G401 (cell line): Measurements from ENCODE around the gene MARCHF2. TPM values are rescaled to one million over a fixed set of nuclear protein-coding genes. Genes with fewer than 3 reads are reported as not detected.

ENCODE experiments used
- DNase-seq: peaks from one replicate; pipeline ENCODE4 v3.0.0-alpha.2; 2015; ENCODE audit warnings: low spot score
- in situ Hi-C: cut with HindIII; loops from 2 replicates; pipeline ENCODE4 v1.10.0; 2016; ENCODE audit warnings: low sequenced_read_pairs, mixed read lengths
- total RNA-seq: library from RNA; depleted of rRNA; stranded (reverse); fragments of >200 nt; shearing (Covaris generic); gene quantifications from 2 replicates; pipeline ENCODE4 v1.2.3, GENCODE V29; 2014

Gene MARCHF2
- total RNA-seq, 1 experiment from 2014 or later = 45.4 TPM

- DNase-seq = no peak
- in situ Hi-C loops = no loop called here
Observed at GRCh38 chr19:8463365-8463764, 50.3 kb downstream of the MARCHF2 start.

- in situ Hi-C loops = no loop called here
- no peak for DNase-seq
Observed at GRCh38 chr19:8466018-8466417, 52.9 kb downstream of the MARCHF2 start.

GRCh38 chr19:8468124-8468523 is 55.0 kb downstream of the MARCHF2 start:
- DNase-seq = no peak
- in situ Hi-C loops = no loop called here

GRCh38 chr19:8468761-8469373 is 55.8 kb downstream of the MARCHF2 start:
- in situ Hi-C loops = no loop called here
- peak; percentile 38 for DNase-seq

- DNase-seq = no peak
- in situ Hi-C loops = no loop called here
Observed at GRCh38 chr19:8469613-8470368, 56.7 kb downstream of the MARCHF2 start.

- no peak for DNase-seq
- in situ Hi-C loops = no loop called here
Observed at GRCh38 chr19:8473648-8474476, 60.8 kb downstream of the MARCHF2 start.

GRCh38 chr19:8475005-8475404 is 61.9 kb downstream of the MARCHF2 start:
- in situ Hi-C loops = no loop called here
- no peak for DNase-seq

- DNase-seq = peak; percentile 66
- in situ Hi-C loops = no loop called here
Observed at GRCh38 chr19:8476524-8476923, 63.4 kb downstream of the MARCHF2 start.

- DNase-seq = no peak
- in situ Hi-C loops = no loop called here
Observed at GRCh38 chr19:8477889-8478288, 64.8 kb downstream of the MARCHF2 start.

GRCh38 chr19:8478598-8478997 is 65.5 kb downstream of the MARCHF2 start:
- in situ Hi-C loops = no loop called here
- no peak for DNase-seq

- no peak for DNase-seq
- in situ Hi-C loops = no loop called here
Observed at GRCh38 chr19:8481201-8481600, 68.1 kb downstream of the MARCHF2 start.

GRCh38 chr19:8481616-8482015 is 68.5 kb downstream of the MARCHF2 start:
- in situ Hi-C loops = no loop called here
- no peak for DNase-seq

- DNase-seq = no peak
- in situ Hi-C loops = no loop called here
Observed at GRCh38 chr19:8482696-8483095, 69.6 kb downstream of the MARCHF2 start.

GRCh38 chr19:8483165-8483564 is 70.1 kb downstream of the MARCHF2 start:
- in situ Hi-C loops = no loop called here
- no peak for DNase-seq

GRCh38 chr19:8484331-8484894 is 71.3 kb downstream of the MARCHF2 start:
- no peak for DNase-seq
- in situ Hi-C loops = no loop called here

- no peak for DNase-seq
- in situ Hi-C loops = no loop called here
Observed at GRCh38 chr19:8485561-8486371, 72.7 kb downstream of the MARCHF2 start.

- in situ Hi-C loops = no loop called here
- DNase-seq = no peak
Observed at GRCh38 chr19:8486661-8487136, 73.6 kb downstream of the MARCHF2 start.

GRCh38 chr19:8487137-8487851 is 74.2 kb downstream of the MARCHF2 start:
- in situ Hi-C loops = no loop called here
- no peak for DNase-seq
